NCI-H2227 (cell line): ENCODE results near the gene SUV39H1.
A peak's percentile ranks its signal among the peaks of the same experiment; 100 is the strongest.
"Not testable (repeated sequence)": the region's sequence is repeated elsewhere in the genome, so short reads cannot be mapped to it uniquely, and the experiment has no call there.

Experiments
- DNase-seq: peaks from one replicate; lab custom pipeline; 2025; ENCODE audit not compliant: unreplicated experiment; lab: John Stamatoyannopoulos, UW

Gene SUV39H1

GRCh38 chrX:48685416-48685815 is 11.1 kb upstream of the SUV39H1 start:
- no peak for DNase-seq

GRCh38 chrX:48688531-48689150 is 7.9 kb upstream of the SUV39H1 start:
- no peak for DNase-seq

GRCh38 chrX:48689208-48689920 is 7.2 kb upstream of the SUV39H1 start:
- no peak for DNase-seq

- DNase-seq = not testable (repeated sequence)
Observed at GRCh38 chrX:48691746-48692145, 4.8 kb upstream of the SUV39H1 start.

GRCh38 chrX:48694776-48695533 is 1.6 kb upstream of the SUV39H1 start:
- no peak for DNase-seq

GRCh38 chrX:48695534-48695896 is 1.0 kb upstream of the SUV39H1 start:
- DNase-seq = no peak

- no peak for DNase-seq
Observed at GRCh38 chrX:48695925-48696300, 621 bp upstream of the SUV39H1 start.

GRCh38 chrX:48696909-48697727 is 584 bp downstream of the SUV39H1 start:
- DNase-seq = peak; percentile 92

- no peak for DNase-seq
Observed at GRCh38 chrX:48698306-48698705, 1.8 kb downstream of the SUV39H1 start.

GRCh38 chrX:48700246-48700645 is 3.7 kb downstream of the SUV39H1 start:
- no peak for DNase-seq

GRCh38 chrX:48700951-48701653 is 4.6 kb downstream of the SUV39H1 start:
- no peak for DNase-seq

GRCh38 chrX:48702032-48702431 is 5.5 kb downstream of the SUV39H1 start:
- DNase-seq = no peak

GRCh38 chrX:48702716-48703115 is 6.2 kb downstream of the SUV39H1 start:
- no peak for DNase-seq

- no peak for DNase-seq
Observed at GRCh38 chrX:48703228-48703627, 6.7 kb downstream of the SUV39H1 start.

- DNase-seq = no peak
Observed at GRCh38 chrX:48703642-48704481, 7.3 kb downstream of the SUV39H1 start.

GRCh38 chrX:48705871-48706270 is 9.3 kb downstream of the SUV39H1 start:
- no peak for DNase-seq

- DNase-seq = no peak
Observed at GRCh38 chrX:48709522-48710112, 13.1 kb downstream of the SUV39H1 start.

- DNase-seq = no peak
Observed at GRCh38 chrX:48711162-48711928, 14.8 kb downstream of the SUV39H1 start.
